Stimulated activated naive CD8-positive, alpha-beta T cell treated with anti-CD3 and anti-CD28 coated beads, Interleukin-15, amount 100 ng/mL, for 72 hours (primary cell): ENCODE measurements around the gene IL21R.

Experiments
- ATAC-seq: fragments of 150-1000 bp; cut with Tn5 transposase; 2 replicates; pipeline ENCODE4 v1.10.0; 2021; ENCODE audit warnings: mild to moderate bottlenecking, moderate library complexity
- DNase-seq, 2 donors: peaks; one replicate each; pipeline ENCODE4 v3.0.0; 2021 to 2022
- H3K27ac Mint-ChIP-seq, 2 donors: one replicate each; pipeline ENCODE4 v1.8.0; 2022; ENCODE audit warnings: mild to moderate bottlenecking in 2 of 2, mixed read lengths in 2 of 2, moderate library complexity in 2 of 2
- H3K27me3 Mint-ChIP-seq: one replicate; pipeline ENCODE4 v1.8.0; 2022; ENCODE audit warnings: mixed read lengths
- H3K4me1 Mint-ChIP-seq: one replicate; pipeline ENCODE4 v1.8.0; 2022; ENCODE audit warnings: mild to moderate bottlenecking, mixed read lengths
- H3K4me3 Mint-ChIP-seq, 2 donors: one replicate each; pipeline ENCODE4 v1.8.0; 2022; ENCODE audit warnings: mild to moderate bottlenecking in 2 of 2, mixed read lengths in 2 of 2, moderate library complexity in 1 of 2
- H3K9me3 Mint-ChIP-seq, 2 donors: one replicate each; pipeline ENCODE4 v1.8.0; 2022; ENCODE audit warnings: mixed read lengths in 2 of 2

Gene IL21R

GRCh38 chr16:27481282-27481934, 79.4 kb downstream of the IL21R start:
- Mint-ChIP-seq H3K9me3 (no peaks in the 10 kb centered on the region), H3K27ac (no peak overlapping the region), H3K27me3 (no peaks in the 10 kb centered on the region)

GRCh38 chr16:27482397-27483087, 80.6 kb downstream of the IL21R start:
- Mint-ChIP-seq H3K4me3 (no peak overlapping the region), H3K9me3 (no peaks in the 10 kb centered on the region), H3K4me1 (no peaks in the 10 kb centered on the region), H3K27me3 (no peaks in the 10 kb centered on the region), H3K27ac (peak overlapping the region in 1 of 2 donors; percentile 16)
- ATAC-seq (no peak), DNase-seq (no peak)

More at GRCh38 chr16:27481282-27481934, 79.4 kb downstream of the IL21R start:
- Mint-ChIP-seq H3K4me1 (no peaks in the 10 kb centered on the region), H3K4me3 (no peak overlapping the region)
- no peak for DNase-seq
- ATAC-seq, result no peak

- Mint-ChIP-seq H3K4me1 (no peaks in the 10 kb centered on the region), H3K27me3 (no peaks in the 10 kb centered on the region), H3K9me3 (no peaks in the 10 kb centered on the region), H3K27ac (no peak overlapping the region), H3K4me3 (no peak overlapping the region)
- ATAC-seq, result no peak
- no peak for DNase-seq
Measured at GRCh38 chr16:27483088-27483437, 81.1 kb downstream of the IL21R start.

GRCh38 chr16:27483624-27484023, 81.7 kb downstream of the IL21R start:
- H3K27me3 Mint-ChIP-seq, result no peaks in the 10 kb centered on the region
- no peak overlapping the region for H3K4me3 Mint-ChIP-seq
- ATAC-seq (no peak), DNase-seq (no peak)
- H3K27ac Mint-ChIP-seq, result no peak overlapping the region
- no peaks in the 10 kb centered on the region for H3K9me3 Mint-ChIP-seq
- H3K4me1 Mint-ChIP-seq, result no peaks in the 10 kb centered on the region

GRCh38 chr16:27485126-27485525, 83.2 kb downstream of the IL21R start:
- no peak overlapping the region for H3K27ac Mint-ChIP-seq
- H3K9me3 Mint-ChIP-seq, result no peaks in the 10 kb centered on the region
- no peak overlapping the region for H3K4me3 Mint-ChIP-seq
- no peaks in the 10 kb centered on the region for H3K4me1 Mint-ChIP-seq
- no peak for ATAC-seq
- H3K27me3 Mint-ChIP-seq, result no peaks in the 10 kb centered on the region
- DNase-seq, result no peak

- no peak for ATAC-seq
- no peaks in the 10 kb centered on the region for H3K27me3 Mint-ChIP-seq
- no peak overlapping the region for H3K4me3 Mint-ChIP-seq
- H3K9me3 Mint-ChIP-seq, result no peaks in the 10 kb centered on the region
- no peaks in the 10 kb centered on the region for H3K4me1 Mint-ChIP-seq
- no peak for DNase-seq
- no peak overlapping the region for H3K27ac Mint-ChIP-seq
Measured at GRCh38 chr16:27485811-27486210, 83.8 kb downstream of the IL21R start.

- Mint-ChIP-seq H3K4me3 (no peak overlapping the region), H3K4me1 (no peaks in the 10 kb centered on the region), H3K9me3 (no peaks in the 10 kb centered on the region), H3K27ac (peak overlapping the region in 1 of 2 donors; percentile 13), H3K27me3 (no peaks in the 10 kb centered on the region)
- DNase-seq, result no peak
- ATAC-seq, result no peak
Measured at GRCh38 chr16:27486344-27486743, 84.4 kb downstream of the IL21R start.

GRCh38 chr16:27486760-27487159, 84.8 kb downstream of the IL21R start:
- Mint-ChIP-seq H3K27ac (no peak overlapping the region), H3K9me3 (no peaks in the 10 kb centered on the region), H3K27me3 (no peaks in the 10 kb centered on the region), H3K4me1 (no peaks in the 10 kb centered on the region), H3K4me3 (no peak overlapping the region)
- ATAC-seq (no peak), DNase-seq (no peak)

- Mint-ChIP-seq H3K4me3 (no peak overlapping the region), H3K27me3 (no peaks in the 10 kb centered on the region), H3K27ac (no peak overlapping the region)
Measured at GRCh38 chr16:27489421-27489820, 87.4 kb downstream of the IL21R start.

GRCh38 chr16:27489906-27490305, 87.9 kb downstream of the IL21R start:
- H3K27me3 Mint-ChIP-seq, result no peaks in the 10 kb centered on the region
- peak overlapping the region in 1 of 2 donors; percentile 72 for H3K27ac Mint-ChIP-seq
- H3K9me3 Mint-ChIP-seq, result no peaks in the 10 kb centered on the region
- DNase-seq, result no peak
- no peak for ATAC-seq
- H3K4me1 Mint-ChIP-seq, result no peaks in the 10 kb centered on the region
- H3K4me3 Mint-ChIP-seq, result no peak overlapping the region

More at GRCh38 chr16:27489421-27489820, 87.4 kb downstream of the IL21R start:
- Mint-ChIP-seq H3K9me3 (no peaks in the 10 kb centered on the region), H3K4me1 (no peaks in the 10 kb centered on the region)
- ATAC-seq (no peak), DNase-seq (no peak)

- Mint-ChIP-seq H3K9me3 (no peaks in the 10 kb centered on the region), H3K4me3 (no peak overlapping the region), H3K4me1 (no peaks in the 10 kb centered on the region), H3K27ac (peak overlapping the region in 1 of 2 donors; percentile 82), H3K27me3 (no peaks in the 10 kb centered on the region)
- ATAC-seq (no peak), DNase-seq (no peak)
Measured at GRCh38 chr16:27491894-27492587, 90.1 kb downstream of the IL21R start.

- H3K9me3 Mint-ChIP-seq, result no peaks in the 10 kb centered on the region
- DNase-seq (no peak), ATAC-seq (no peak)
- peak overlapping the region in 1 of 2 donors; percentile 13 for H3K27ac Mint-ChIP-seq
- no peaks in the 10 kb centered on the region for H3K27me3 Mint-ChIP-seq
- no peak overlapping the region for H3K4me3 Mint-ChIP-seq
- no peaks in the 10 kb centered on the region for H3K4me1 Mint-ChIP-seq
Measured at GRCh38 chr16:27492588-27492979, 90.6 kb downstream of the IL21R start.

- Mint-ChIP-seq H3K27ac (no peak overlapping the region), H3K4me3 (no peak overlapping the region), H3K9me3 (no peaks in the 10 kb centered on the region), H3K4me1 (no peaks in the 10 kb centered on the region), H3K27me3 (no peaks in the 10 kb centered on the region)
- no peak for ATAC-seq
- DNase-seq, result no peak
Measured at GRCh38 chr16:27495191-27495590, 93.2 kb downstream of the IL21R start.

- Mint-ChIP-seq H3K4me1 (no peaks in the 10 kb centered on the region), H3K27me3 (no peaks in the 10 kb centered on the region), H3K27ac (peak overlapping the region; percentile 12 to 38), H3K4me3 (no peak overlapping the region), H3K9me3 (no peaks in the 10 kb centered on the region)
- no peak for DNase-seq
- ATAC-seq, result no peak
Measured at GRCh38 chr16:27498031-27498825, 96.3 kb downstream of the IL21R start.

GRCh38 chr16:27498916-27499658, 97.1 kb downstream of the IL21R start:
- Mint-ChIP-seq H3K9me3 (no peaks in the 10 kb centered on the region), H3K4me1 (no peaks in the 10 kb centered on the region), H3K4me3 (no peak overlapping the region), H3K27ac (peak overlapping the region; percentile 49 to 57), H3K27me3 (no peaks in the 10 kb centered on the region)
- ATAC-seq (no peak), DNase-seq (no peak)
